Transverse colon (tissue), 4 donors: ENCODE data around the gene ATP2A1. TPM values are rescaled to one million over a fixed set of nuclear protein-coding genes. Genes with fewer than 3 reads are reported as not detected.

Source experiments
- DNase-seq: peaks from one replicate; pipeline ENCODE4 v3.0.0-alpha.2; 2019
- H3K27ac ChIP-seq, 4 donors: fragments of 200-600 bp; sonication (generic); 2 replicates each; pipeline ENCODE4 v1.5.1; 2016 to 2018; ENCODE audit warnings: inconsistent platforms in 4 of 4
- H3K27me3 ChIP-seq: fragments of 200-600 bp; sonication (generic); 2 replicates; pipeline ENCODE4 v1.5.1; 2017; ENCODE audit warnings: inconsistent platforms
- H3K36me3 ChIP-seq, 4 donors: fragments of 200-600 bp; sonication (generic); 2 replicates each; pipeline ENCODE4 v1.5.1; 2017 to 2019; ENCODE audit warnings: inconsistent platforms in 4 of 4
- H3K4me1 ChIP-seq, 4 donors: fragments of 200-600 bp; sonication (generic); 2 replicates each; pipeline ENCODE4 v1.5.1; 2017 to 2020; ENCODE audit warnings: inconsistent platforms in 4 of 4
- H3K4me3 ChIP-seq, 4 donors: fragments of 200-600 bp; sonication (generic); 1 replicate in 1 of 4; 2 replicates in 3 of 4; pipeline versions ENCODE4 v1.5.1 to v1.6.1; 2017 to 2019; ENCODE audit warnings: inconsistent platforms in 4 of 4
- H3K9me3 ChIP-seq, 2 donors: fragments of 200-600 bp; sonication (generic); 2 replicates each; pipeline ENCODE4 v1.5.1; 2017 to 2019; ENCODE audit warnings: inconsistent platforms in 2 of 2
- EP300 ChIP-seq: sonication (generic); formaldehyde crosslinking; IDR thresholded peaks from one replicate; pipeline ENCODE4 v1.6.1; 2017; ENCODE audit warnings: antibody characterized with exemption, low read depth
- POLR2A ChIP-seq: fragments of 450-650 bp; IDR thresholded peaks from one replicate; pipeline ENCODE4 v1.6.1; 2016; ENCODE audit warnings: antibody characterized with exemption, mild to moderate bottlenecking, moderate library complexity
- POLR2AphosphoS5 ChIP-seq, 3 donors: sonication (generic); formaldehyde crosslinking; IDR thresholded peaks; one replicate each; pipeline ENCODE4 v1.6.1; 2016; ENCODE audit warnings: antibody characterized with exemption in 3 of 3
- WGBS, 2 donors: methylation state at CpG; one replicate each; pipeline ENCODE4 v1.1.5; 2018; ENCODE audit warnings: low coverage in 1 of 2; 5-methylcytosine and 5-hydroxymethylcytosine counted together
- in situ Hi-C, 4 donors: fragments of 200-750 bp; cut with MboI; loops; one replicate each; pipeline versions ENCODE4 v1.15.0 to v1.15.1; 2017; ENCODE audit warnings: low sequenced_read_pairs in 3 of 4, low pct_ligation_motif_present in 1 of 4, low pct_unique_long_range_greater_than_20kb in 1 of 4
- intact Hi-C: fragments of 100-400 bp; cut with DNase I; formaldehyde crosslinking; loops from one replicate; pipeline ENCODE4 v1.15.1; 2023; ENCODE audit warnings: low total_unique reads
- total RNA-seq, 4 donors: library from RNA; depleted of rRNA; stranded (reverse); fragments of >200 nt; gene quantifications; one replicate each; pipeline ENCODE4 v1.1.0, GENCODE V29; 2016
- TF ChIP-seq, protein P1 (sequence below), 5 experiments: fragments of 200-600 bp in 3 of 5; fragments of 450-650 bp in 2 of 5; sonication (generic) in 3 of 5; IDR thresholded peaks; 1 replicate in 2 of 5; 2 replicates in 3 of 5; pipeline ENCODE4 v1.5.1; 2016 to 2017; ENCODE audit warnings: antibody characterized with exemption in 5 of 5, inconsistent platforms in 3 of 5, mild to moderate bottlenecking in 2 of 5, moderate library complexity in 1 of 5

The ATP2A1 gene
- total RNA-seq, 4 donors from 2014 or later, result 1.1 to 3.2 (median 1.4) TPM; not detected in 1

DNA sequence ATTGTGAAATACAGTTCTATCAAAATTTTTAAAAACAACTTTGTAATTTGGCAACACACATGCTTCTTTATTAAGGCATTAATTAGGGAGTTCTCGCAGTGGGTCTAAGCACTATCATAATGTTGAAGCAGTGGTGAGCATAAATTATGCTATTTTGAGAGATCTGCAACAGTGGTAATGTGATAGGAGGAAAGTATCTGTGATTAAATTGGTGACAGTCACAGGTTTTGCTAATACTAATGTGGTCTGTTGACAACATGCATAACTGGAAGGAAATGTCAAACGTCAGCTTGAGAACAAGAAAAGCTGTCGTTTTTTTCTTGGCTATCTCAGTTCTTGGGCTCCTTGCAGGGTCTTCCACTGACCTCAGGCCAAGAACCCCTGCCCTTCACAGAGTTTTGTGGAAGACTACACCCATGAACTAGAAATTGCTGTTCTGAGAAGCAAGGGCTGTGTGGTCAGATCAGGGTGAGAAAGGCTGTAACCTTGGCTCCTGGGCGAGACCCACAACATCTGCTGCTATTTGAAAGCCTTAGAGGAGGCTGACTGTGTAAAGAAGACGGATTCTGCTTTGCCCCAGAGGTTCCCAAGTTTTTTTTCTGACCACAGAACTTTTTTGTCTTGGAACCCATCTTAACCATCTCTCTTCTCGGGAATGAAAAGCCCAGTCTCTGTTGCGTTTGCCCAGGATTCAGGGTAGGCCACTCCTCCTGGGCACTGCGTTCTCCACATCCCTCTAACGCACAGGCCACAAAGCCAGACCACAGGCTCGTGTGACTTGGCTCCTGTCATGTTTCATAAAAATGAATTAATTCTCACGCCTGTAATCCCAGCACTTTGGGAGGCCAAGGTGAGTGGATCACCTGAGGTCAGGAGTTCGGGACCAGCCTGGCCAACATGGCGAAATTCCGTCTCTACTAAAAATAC is 13.9 kb downstream of the ATP2A1 start:
- WGBS, 2 donors, result 78 to 94% methylated on average over 3 to 14 of the region's 14 CpGs
- Histone ChIP-seq H3K4me1 (no peaks in the 10 kb centered on the region), H3K36me3 (no peaks in the 10 kb centered on the region), H3K4me3 (no peak overlapping the region), H3K9me3 (no peaks in the 10 kb centered on the region), H3K27me3 (no peaks in the 10 kb centered on the region), H3K27ac (no peak overlapping the region)
- intact Hi-C loops (no loop called here), in situ Hi-C loops (no loop called here)
- DNase-seq, result no peak
- TF ChIP-seq, protein P1, sequence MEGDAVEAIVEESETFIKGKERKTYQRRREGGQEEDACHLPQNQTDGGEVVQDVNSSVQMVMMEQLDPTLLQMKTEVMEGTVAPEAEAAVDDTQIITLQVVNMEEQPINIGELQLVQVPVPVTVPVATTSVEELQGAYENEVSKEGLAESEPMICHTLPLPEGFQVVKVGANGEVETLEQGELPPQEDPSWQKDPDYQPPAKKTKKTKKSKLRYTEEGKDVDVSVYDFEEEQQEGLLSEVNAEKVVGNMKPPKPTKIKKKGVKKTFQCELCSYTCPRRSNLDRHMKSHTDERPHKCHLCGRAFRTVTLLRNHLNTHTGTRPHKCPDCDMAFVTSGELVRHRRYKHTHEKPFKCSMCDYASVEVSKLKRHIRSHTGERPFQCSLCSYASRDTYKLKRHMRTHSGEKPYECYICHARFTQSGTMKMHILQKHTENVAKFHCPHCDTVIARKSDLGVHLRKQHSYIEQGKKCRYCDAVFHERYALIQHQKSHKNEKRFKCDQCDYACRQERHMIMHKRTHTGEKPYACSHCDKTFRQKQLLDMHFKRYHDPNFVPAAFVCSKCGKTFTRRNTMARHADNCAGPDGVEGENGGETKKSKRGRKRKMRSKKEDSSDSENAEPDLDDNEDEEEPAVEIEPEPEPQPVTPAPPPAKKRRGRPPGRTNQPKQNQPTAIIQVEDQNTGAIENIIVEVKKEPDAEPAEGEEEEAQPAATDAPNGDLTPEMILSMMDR (IDR thresholded peaks at IDR 0.05), result no peak
- TF ChIP-seq EP300, result no peak
- TF ChIP-seq POLR2A, result no peak
- no peak for TF ChIP-seq POLR2AphosphoS5 (IDR thresholded peaks at IDR 0.05)

DNA sequence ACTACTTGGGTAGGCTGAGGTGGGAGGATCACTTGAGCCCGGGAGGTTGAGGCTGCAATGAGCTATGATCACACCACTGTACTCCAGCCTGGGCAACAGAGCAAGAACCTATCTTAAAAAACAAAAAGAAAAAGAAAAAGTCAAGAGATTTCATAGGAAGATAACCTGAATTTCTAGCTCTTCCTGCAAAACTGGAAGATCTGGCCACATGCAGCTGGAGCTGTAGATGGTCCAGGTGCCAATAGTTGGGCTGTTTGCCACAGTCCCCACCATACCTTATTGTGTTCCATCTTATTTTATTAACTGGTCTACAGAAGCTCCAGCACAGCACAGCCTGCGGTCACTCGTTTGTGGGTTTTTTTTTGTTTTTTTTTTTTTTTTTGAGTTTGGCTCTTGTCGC is 15.0 kb downstream of the ATP2A1 start:
- Histone ChIP-seq H3K27me3 (no peaks in the 10 kb centered on the region), H3K36me3 (no peaks in the 10 kb centered on the region), H3K9me3 (no peaks in the 10 kb centered on the region), H3K4me3 (no peak overlapping the region), H3K27ac (no peak overlapping the region), H3K4me1 (no peaks in the 10 kb centered on the region)
- in situ Hi-C loops, result no loop called here
- TF ChIP-seq EP300 (no peak), POLR2AphosphoS5 (IDR thresholded peaks at IDR 0.05) (no peak), POLR2A (no peak)
- TF ChIP-seq, protein P1 (IDR thresholded peaks at IDR 0.05), result no peak
- intact Hi-C loops, result no loop called here
- DNase-seq, result no peak
- 76 to 92% methylated on average over 2 to 4 of the region's 4 CpGs for WGBS, 2 donors

DNA sequence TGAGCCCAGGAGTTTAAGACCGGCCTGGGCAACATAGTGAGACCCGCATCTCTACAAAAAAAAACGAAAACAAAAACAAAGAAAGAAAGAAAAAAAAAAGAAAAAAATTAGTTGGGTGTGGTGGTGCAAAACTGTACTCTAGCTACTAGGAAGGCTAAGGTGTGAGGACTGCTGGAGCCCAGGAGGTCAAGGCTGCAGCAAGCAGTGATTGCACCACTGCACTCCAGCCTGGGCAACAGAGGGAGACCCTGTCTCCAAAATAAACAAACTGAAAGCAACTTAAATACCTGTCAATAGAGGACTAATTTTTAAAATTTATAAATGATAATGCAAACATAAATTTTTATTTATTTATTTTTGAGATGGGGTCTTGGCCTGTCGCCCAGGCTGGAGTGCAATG is 17.3 kb downstream of the ATP2A1 start:
- TF ChIP-seq POLR2AphosphoS5 (IDR thresholded peaks at IDR 0.05) (no peak), POLR2A (no peak), EP300 (no peak)
- TF ChIP-seq, protein P1 (IDR thresholded peaks at IDR 0.05), result no peak
- intact Hi-C loops, result no loop called here
- 87 to 90% methylated on average over 4 of the region's 4 CpGs for WGBS, 2 donors

DNA sequence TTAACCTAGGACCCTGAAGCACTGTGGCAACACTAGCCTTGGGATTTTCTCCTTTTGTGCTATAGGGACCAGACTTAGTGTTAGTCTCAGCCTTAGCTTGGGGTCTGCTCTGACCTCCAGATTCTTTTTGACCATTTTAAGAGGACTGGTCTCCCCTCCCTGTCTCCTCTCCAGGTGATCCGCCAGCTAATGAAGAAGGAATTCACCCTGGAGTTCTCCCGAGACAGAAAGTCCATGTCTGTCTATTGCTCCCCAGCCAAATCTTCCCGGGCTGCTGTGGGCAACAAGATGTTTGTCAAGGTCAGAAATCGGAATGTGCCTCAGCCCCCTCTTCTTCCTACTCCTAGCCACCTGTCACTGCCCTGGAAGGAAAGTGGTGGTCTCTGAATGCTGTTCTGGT is 19.5 kb downstream of the ATP2A1 start:
- Histone ChIP-seq H3K4me3 (no peak overlapping the region), H3K4me1 (no peaks in the 10 kb centered on the region), H3K27me3 (no peaks in the 10 kb centered on the region), H3K9me3 (no peaks in the 10 kb centered on the region), H3K36me3 (no peaks in the 10 kb centered on the region), H3K27ac (no peak overlapping the region)
- TF ChIP-seq POLR2A (no peak), EP300 (no peak), POLR2AphosphoS5 (IDR thresholded peaks at IDR 0.05) (no peak)
- TF ChIP-seq, protein P1 (IDR thresholded peaks at IDR 0.05), result no peak
- no peak for DNase-seq
- intact Hi-C loops (no loop called here), in situ Hi-C loops (no loop called here)
- WGBS, 2 donors, result 85% methylated on average over 4 of the region's 4 CpGs; no CpG with 5 or more reads in 1 of the 2 donors

More for the DNA sequence above, 17.3 kb downstream of the ATP2A1 start:
- H3K27ac ChIP-seq, result no peak overlapping the region
- H3K9me3 ChIP-seq, result no peaks in the 10 kb centered on the region
- H3K36me3 ChIP-seq, result no peaks in the 10 kb centered on the region
- H3K4me1 ChIP-seq, result no peaks in the 10 kb centered on the region
- in situ Hi-C loops, result no loop called here
- H3K4me3 ChIP-seq, result no peak overlapping the region
- DNase-seq, result no peak
- no peaks in the 10 kb centered on the region for H3K27me3 ChIP-seq
